ENCODE data around the gene PRKCB.
"Not testable (repeated sequence)": the region's sequence is repeated elsewhere in the genome, so short reads cannot be mapped to it uniquely, and the experiment has no call there.

The PRKCB gene

GRCh38 chr16:24108090-24108489 is 272.3 kb downstream of the PRKCB start:
- not testable (repeated sequence) for DNase-seq

- DNase-seq, result no peak
These were observed 276.0 kb downstream of the PRKCB start for GRCh38 chr16:24111724-24112302.

GRCh38 chr16:24113115-24113745 is 277.4 kb downstream of the PRKCB start:
- no peak for DNase-seq

GRCh38 chr16:24114876-24115275 is 279.1 kb downstream of the PRKCB start:
- DNase-seq, result no peak

GRCh38 chr16:24116046-24116776 is 280.4 kb downstream of the PRKCB start:
- DNase-seq, result no peak

GRCh38 chr16:24116989-24117388 is 281.2 kb downstream of the PRKCB start:
- no peak for DNase-seq

- no peak for DNase-seq
These were observed 281.9 kb downstream of the PRKCB start for GRCh38 chr16:24117680-24118079.

- no peak for DNase-seq
These were observed 282.5 kb downstream of the PRKCB start for GRCh38 chr16:24118126-24118821.

GRCh38 chr16:24119807-24120206 is 284.0 kb downstream of the PRKCB start:
- DNase-seq, result no peak

GRCh38 chr16:24123275-24123674 is 287.5 kb downstream of the PRKCB start:
- DNase-seq, result no peak

GRCh38 chr16:24124291-24124690 is 288.5 kb downstream of the PRKCB start:
- DNase-seq, result no peak

- no peak for DNase-seq
These were observed 289.4 kb downstream of the PRKCB start for GRCh38 chr16:24125214-24125613.

GRCh38 chr16:24129412-24129918 is 293.7 kb downstream of the PRKCB start:
- no peak for DNase-seq

GRCh38 chr16:24130494-24131085 is 294.8 kb downstream of the PRKCB start:
- DNase-seq, result no peak

GRCh38 chr16:24131294-24131693 is 295.5 kb downstream of the PRKCB start:
- no peak for DNase-seq

- no peak for DNase-seq
These were observed 296.4 kb downstream of the PRKCB start for GRCh38 chr16:24132048-24132796.

GRCh38 chr16:24132797-24133155 is 297.0 kb downstream of the PRKCB start:
- no peak for DNase-seq

GRCh38 chr16:24135624-24136565 is 300.1 kb downstream of the PRKCB start:
- no peak for DNase-seq

GRCh38 chr16:24138024-24138423 is 302.2 kb downstream of the PRKCB start:
- DNase-seq, result no peak

- DNase-seq, result no peak
These were observed 302.8 kb downstream of the PRKCB start for GRCh38 chr16:24138575-24138974.

GRCh38 chr16:24139282-24139681 is 303.5 kb downstream of the PRKCB start:
- DNase-seq, result no peak

Measured in NCI-H2081 treated with DMSO at 0.1 percent for 48 hours (cell line).